GM12872 (cell line): ENCODE measurements around the gene TFDP1.

Source experiments
- TF ChIP-seq, protein P1 (sequence below): IDR thresholded peaks from 3 replicates; pipeline ENCODE4 v1.5.1; 2011; ENCODE audit warnings: low read depth, mild to moderate bottlenecking, low read length, moderate library complexity; ENCODE audit not compliant: insufficient read depth

TFDP1 gene

GRCh38 chr13:113546571-113547237 is 37.8 kb upstream of the TFDP1 start:
- TF ChIP-seq, protein P1, sequence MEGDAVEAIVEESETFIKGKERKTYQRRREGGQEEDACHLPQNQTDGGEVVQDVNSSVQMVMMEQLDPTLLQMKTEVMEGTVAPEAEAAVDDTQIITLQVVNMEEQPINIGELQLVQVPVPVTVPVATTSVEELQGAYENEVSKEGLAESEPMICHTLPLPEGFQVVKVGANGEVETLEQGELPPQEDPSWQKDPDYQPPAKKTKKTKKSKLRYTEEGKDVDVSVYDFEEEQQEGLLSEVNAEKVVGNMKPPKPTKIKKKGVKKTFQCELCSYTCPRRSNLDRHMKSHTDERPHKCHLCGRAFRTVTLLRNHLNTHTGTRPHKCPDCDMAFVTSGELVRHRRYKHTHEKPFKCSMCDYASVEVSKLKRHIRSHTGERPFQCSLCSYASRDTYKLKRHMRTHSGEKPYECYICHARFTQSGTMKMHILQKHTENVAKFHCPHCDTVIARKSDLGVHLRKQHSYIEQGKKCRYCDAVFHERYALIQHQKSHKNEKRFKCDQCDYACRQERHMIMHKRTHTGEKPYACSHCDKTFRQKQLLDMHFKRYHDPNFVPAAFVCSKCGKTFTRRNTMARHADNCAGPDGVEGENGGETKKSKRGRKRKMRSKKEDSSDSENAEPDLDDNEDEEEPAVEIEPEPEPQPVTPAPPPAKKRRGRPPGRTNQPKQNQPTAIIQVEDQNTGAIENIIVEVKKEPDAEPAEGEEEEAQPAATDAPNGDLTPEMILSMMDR, result no peak

DNA sequence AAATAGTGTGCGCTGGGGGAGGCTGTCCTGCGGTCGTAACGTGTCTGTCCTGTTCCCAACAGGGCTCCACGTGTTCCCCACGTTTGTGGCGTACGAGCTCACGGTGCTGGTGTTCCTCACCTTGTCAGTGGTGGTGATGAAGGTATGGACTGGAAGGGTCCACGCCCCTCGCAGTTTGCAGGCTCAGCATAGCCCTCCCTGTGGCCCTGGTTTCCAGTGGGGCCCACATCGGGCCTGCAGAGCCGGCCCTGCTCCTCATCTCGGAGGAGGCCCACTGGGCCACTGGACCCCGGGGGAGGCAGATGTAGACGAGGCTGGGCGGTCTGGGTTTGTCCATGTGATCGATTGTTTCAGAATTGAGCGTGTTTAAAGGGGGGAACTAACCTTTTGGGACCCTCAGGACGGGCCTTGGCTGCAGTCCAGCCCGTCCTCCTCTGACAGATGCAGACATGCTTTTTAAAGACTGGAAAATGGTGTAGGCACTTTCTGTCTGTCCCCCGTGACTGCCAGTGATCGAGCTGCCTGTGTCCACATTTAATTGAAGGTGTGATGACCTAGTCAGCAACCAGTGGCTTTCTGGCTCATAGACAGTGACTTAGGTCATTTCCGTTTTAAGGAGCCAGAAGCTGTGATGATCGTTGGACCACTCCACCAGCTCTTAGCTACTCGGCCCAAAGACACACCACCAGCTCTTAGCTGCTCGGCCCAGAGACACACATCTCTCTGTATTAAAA is 37.1 kb upstream of the TFDP1 start:
- TF ChIP-seq, protein P1, result no peak

- TF ChIP-seq, protein P1, result no peak
These were observed 36.3 kb upstream of the TFDP1 start for GRCh38 chr13:113548171-113548641.

DNA sequence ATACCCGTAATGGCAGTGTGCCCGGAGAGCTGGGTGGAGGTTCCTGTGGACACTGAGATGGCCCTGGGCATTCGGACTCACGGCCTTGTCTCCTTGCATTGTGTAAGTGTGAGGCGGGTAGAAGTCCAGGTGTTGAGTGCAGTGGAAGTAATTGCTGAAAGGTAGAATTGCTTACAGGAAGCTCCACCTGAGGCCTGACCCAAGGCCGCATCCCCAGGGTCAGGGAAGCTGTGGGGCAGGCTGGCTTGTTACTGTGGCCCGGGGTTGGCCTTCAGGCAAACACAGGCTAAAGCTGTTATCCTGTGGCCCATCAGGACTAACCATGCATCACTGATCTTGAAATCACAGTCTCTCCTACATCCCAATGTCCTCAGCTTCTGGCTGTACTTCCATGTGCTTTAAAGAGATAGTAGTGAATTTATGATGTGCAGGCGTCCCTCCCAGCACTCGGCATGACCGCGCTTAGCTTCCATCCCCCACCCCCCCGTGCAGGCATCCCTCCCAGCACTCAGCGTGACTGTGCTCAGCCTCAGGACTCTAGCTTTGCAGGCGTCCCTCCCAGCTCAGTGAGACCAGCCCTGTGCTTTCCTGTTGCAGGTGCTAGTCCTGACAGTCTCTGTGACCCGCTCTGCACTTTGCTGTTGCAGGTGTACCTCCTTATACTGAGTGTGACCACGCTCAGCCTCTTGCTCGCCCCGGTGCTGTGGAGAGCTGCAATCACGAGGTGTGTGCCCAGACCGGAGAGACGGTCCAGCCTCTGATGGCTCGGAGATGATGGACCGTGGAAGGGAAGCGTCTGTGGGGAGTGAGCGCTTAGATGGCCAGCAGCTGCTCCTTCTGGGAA is 35.6 kb upstream of the TFDP1 start:
- TF ChIP-seq, protein P1, result no peak

DNA sequence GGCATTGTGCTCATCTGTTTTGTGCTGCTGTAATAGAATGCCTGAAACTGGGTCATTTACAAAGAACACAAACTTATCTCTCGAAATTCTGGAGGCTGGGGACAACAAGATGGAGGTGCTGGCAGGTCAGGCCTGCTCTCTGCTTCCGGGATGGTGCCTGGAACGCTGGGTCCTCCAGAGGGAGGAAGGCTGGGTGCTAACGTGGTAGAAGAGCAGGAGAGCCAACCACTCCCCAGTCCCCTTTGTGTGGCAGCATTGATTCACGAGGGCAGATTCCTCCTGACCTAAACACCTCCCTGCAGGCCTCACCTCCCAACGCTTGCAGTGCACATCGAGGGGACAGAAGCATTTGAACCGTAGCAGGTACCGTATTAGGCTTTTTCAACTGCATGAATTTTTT is 34.1 kb upstream of the TFDP1 start:
- TF ChIP-seq, protein P1, result no peak

DNA sequence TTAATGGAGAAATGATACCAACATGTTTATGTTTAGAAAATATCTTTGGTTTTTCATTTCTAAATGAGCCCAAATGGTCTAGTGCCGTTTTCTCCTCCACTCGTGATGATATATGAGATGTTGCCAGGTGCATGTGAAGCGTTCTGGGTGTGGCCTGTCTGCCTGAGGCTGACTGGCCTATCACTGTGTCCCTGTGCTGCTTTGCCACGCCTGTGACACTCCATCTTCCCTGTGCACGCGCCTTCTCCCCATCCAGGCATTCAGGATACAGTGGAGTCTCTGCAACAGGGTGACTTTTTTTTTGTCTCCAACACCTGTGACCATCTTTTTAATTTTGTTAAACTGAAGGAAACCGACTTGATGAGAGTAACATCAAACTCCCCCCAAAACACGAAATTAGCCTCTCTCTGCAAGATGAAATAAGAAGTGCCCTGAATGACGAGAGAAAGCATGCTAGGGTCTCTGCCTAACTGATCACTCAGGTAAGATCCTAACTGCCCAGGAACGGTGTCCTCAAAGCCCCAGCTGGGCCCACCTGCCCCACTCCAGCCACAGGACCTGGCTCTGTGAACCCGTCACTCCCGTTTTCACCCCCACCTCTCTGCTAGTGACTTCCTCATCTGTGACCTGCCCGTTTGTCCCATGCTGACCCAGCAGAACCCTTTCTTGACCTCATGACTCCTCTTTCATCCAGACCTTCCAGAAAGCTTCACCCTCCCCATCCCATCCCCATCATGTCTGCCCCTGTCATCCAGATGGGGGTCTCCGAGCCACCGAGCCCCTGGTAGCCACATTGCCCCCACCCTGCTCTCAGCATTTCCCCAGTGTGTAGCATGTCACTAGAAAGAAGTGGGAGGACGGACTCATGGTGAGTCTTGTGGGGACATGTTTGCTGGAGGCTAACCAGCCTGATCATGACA is 33.2 kb upstream of the TFDP1 start:
- TF ChIP-seq, protein P1, result no peak
